Gastrocnemius medialis (tissue), 4 donors: ENCODE results near the gene ZXDA. TPM values are rescaled to one million over a fixed set of nuclear protein-coding genes. Genes with fewer than 3 reads are reported as not detected.

Experiments
- ATAC-seq, 2 donors: fragments of 150-250 bp; one replicate each; pipeline ENCODE4 v1.9.1; 2016
- DNase-seq, 2 donors: peaks; one replicate each; pipeline ENCODE4 v3.0.0-alpha.2; 2019
- H3K27ac ChIP-seq, 4 donors: fragments of 200-600 bp; sonication (generic); 1 replicate in 1 of 4; 2 replicates in 3 of 4; pipeline ENCODE4 v1.5.1; 2016 to 2018; ENCODE audit warnings: mild to moderate bottlenecking in 2 of 4, moderate library complexity in 1 of 4
- H3K27me3 ChIP-seq, 3 donors: fragments of 200-600 bp; sonication (generic) in 2 of 3; 1 replicate in 1 of 3; 2 replicates in 2 of 3; pipeline versions ENCODE4 v1.5.1 to v1.6.0; 2016 to 2019; ENCODE audit warnings: mild to moderate bottlenecking in 1 of 3, moderate library complexity in 1 of 3
- H3K36me3 ChIP-seq, 2 donors: fragments of 200-600 bp; sonication (generic) in 1 of 2; one replicate each; pipeline ENCODE4 v1.5.1; 2017 to 2018
- H3K4me1 ChIP-seq, 2 donors: fragments of 200-600 bp; sonication (generic) in 1 of 2; one replicate each; pipeline ENCODE4 v1.5.1; 2016 to 2017; ENCODE audit warnings: mild to moderate bottlenecking in 2 of 2
- H3K4me3 ChIP-seq, 4 donors: fragments of 200-600 bp; sonication (generic) in 3 of 4; 1 replicate in 1 of 4; 2 replicates in 3 of 4; pipeline ENCODE4 v1.5.1; 2016 to 2019; ENCODE audit warnings: mild to moderate bottlenecking in 2 of 4
- H3K9me3 ChIP-seq, 3 donors: fragments of 200-600 bp; sonication (generic) in 2 of 3; 1 replicate in 1 of 3; 2 replicates in 2 of 3; pipeline ENCODE4 v1.5.1; 2016 to 2019
- CTCF ChIP-seq, 5 experiments: fragments of 450-650 bp in 3 of 5; fragments of 200-600 bp in 2 of 5; sonication (generic) in 2 of 5; IDR thresholded peaks in 4 of 5; conservative IDR thresholded peaks in 1 of 5; 1 replicate in 4 of 5; 2 replicates in 1 of 5; pipeline ENCODE4 v1.5.1; 2016 to 2019; ENCODE audit warnings: antibody characterized with exemption in 5 of 5, mild to moderate bottlenecking in 3 of 5, moderate library complexity in 3 of 5
- POLR2A ChIP-seq, 2 donors: fragments of 450-650 bp; IDR thresholded peaks; one replicate each; pipeline ENCODE4 v1.6.1; 2017; ENCODE audit warnings: antibody characterized with exemption in 2 of 2, mild to moderate bottlenecking in 2 of 2, moderate library complexity in 2 of 2
- in situ Hi-C, 4 donors: fragments of 200-750 bp; cut with MboI; loops; one replicate each; pipeline versions ENCODE4 v1.15.0 to v1.8.0; 2017; ENCODE audit warnings: low sequenced_read_pairs in 4 of 4
- intact Hi-C: fragments of 100-400 bp; cut with DNase I; formaldehyde crosslinking; loops from one replicate; pipeline ENCODE4 v1.15.1; 2023; ENCODE audit warnings: low total_unique reads
- total RNA-seq, 4 donors: library from RNA; depleted of rRNA; stranded (reverse); fragments of >200 nt; gene quantifications; one replicate each; pipeline versions ENCODE4 v1.1.0 to v1.2.3, GENCODE V29; 2016

The ZXDA gene
- total RNA-seq, 4 donors from 2014 or later: 1.8 to 4.8 (median 2.2) TPM

DNA sequence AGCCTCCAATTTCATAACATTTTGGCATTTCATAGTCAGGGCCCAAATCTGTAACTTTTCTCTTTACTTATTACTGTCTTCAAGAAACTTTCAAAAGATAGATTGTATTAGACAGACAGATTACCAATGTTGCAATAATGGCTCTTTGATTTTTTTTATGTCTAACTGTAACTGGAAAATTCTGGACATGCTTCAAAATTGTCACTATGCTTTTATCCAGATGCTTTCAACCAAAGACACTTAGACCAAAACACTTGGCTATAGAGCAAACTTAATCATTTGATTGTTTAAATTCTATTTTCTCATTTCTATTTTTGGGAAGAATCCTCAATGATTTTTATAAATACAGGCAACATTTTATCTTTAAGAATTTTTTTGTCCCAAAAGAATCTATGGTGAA is 10.4 kb downstream of the ZXDA start:
- H3K4me1 ChIP-seq: peaks cover 21 to 45% of the 10 kb centered on the region in 2 donors
- DNase-seq: no peak
- no peak overlapping the region for H3K4me3 ChIP-seq
- no peak for ATAC-seq
- no peaks in the 10 kb centered on the region for H3K9me3 ChIP-seq
- H3K27me3 ChIP-seq: no peaks in the 10 kb centered on the region
- H3K36me3 ChIP-seq: no peaks in the 10 kb centered on the region
- intact Hi-C loops: no loop called here
- peak overlapping the region; percentile 59 to 84 (median 71) for H3K27ac ChIP-seq
- TF ChIP-seq POLR2A (IDR thresholded peaks at IDR 0.05): no peak
- TF ChIP-seq CTCF (IDR thresholded peaks at IDR 0.05 in 4 of 5, conservative IDR thresholded peaks at IDR 0.05 in 1 of 5): no peak
- in situ Hi-C loops: loop anchor here in 2 of 4 donors (25.0 kb wide), 2 partner anchors 313 to 1088 kb away; partner anchors contain the start of gene ZXDB (in 1 of the 2)

DNA sequence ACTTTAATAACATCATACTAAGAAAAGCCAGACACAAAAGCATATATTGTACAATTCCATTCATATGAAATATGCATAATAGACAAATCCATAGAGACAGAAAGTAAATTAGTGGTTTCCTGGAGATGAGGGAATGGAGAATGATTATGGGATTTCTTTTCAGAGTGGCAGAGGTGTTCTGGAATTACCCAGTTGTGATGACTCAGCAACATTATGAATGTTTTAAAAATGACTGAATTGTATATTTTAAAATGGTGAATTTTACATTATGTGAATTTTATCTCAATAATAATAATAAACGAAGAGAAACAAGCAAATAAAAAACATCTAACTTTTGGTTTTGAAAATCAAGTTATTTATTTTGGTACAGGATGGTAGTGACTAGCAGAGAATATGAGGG is 11.2 kb downstream of the ZXDA start:
- Histone ChIP-seq H3K4me1 (peaks cover 21 to 42% of the 10 kb centered on the region in 2 donors), H3K27ac (peak overlapping the region in 1 of 4 donors; percentile 84), H3K36me3 (no peaks in the 10 kb centered on the region), H3K9me3 (no peaks in the 10 kb centered on the region), H3K27me3 (no peaks in the 10 kb centered on the region), H3K4me3 (no peak overlapping the region)
- in situ Hi-C loops: no loop called here
- TF ChIP-seq POLR2A (IDR thresholded peaks at IDR 0.05) (no peak), CTCF (IDR thresholded peaks at IDR 0.05 in 4 of 5, conservative IDR thresholded peaks at IDR 0.05 in 1 of 5) (no peak)
- intact Hi-C loops: no loop called here
- DNase-seq (no peak), ATAC-seq (no peak)

DNA sequence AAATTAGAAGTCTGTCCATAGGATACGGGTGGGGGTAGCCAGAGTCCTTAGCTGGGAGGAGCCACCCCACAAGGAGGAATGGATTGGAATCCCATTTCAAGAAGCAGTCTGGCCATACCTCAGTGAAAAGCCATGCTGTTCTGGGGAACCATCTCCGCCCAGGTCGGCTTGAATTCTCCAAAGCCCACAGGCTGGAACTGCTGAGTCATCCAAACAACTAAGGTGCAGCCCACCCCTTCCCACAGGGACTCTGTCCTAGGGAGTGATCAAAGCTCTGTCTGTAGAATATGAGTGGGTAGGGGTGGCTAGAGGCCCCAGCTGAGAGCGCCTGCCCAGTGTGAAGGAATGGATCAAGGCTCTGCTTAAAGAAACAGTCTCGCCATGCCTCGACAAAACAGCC is 38.8 kb downstream of the ZXDA start:
- no peaks in the 10 kb centered on the region for H3K27me3 ChIP-seq
- in situ Hi-C loops: no loop called here
- no peaks in the 10 kb centered on the region for H3K36me3 ChIP-seq
- TF ChIP-seq POLR2A (IDR thresholded peaks at IDR 0.05): no peak
- no peak overlapping the region for H3K4me3 ChIP-seq
- ATAC-seq: no peak
- intact Hi-C loops: no loop called here
- H3K27ac ChIP-seq: no peak overlapping the region
- DNase-seq: no peak
- H3K9me3 ChIP-seq: no peaks in the 10 kb centered on the region
- peaks cover 0 to 3% of the 10 kb centered on the region in 2 donors for H3K4me1 ChIP-seq

Other genes starting within 250 kb of the ZXDA start
- under 1 TPM in 1 of 4 donors, not detected in 3; 0.36 TPM for gene NLRP2B, start 230.2 kb downstream of the ZXDA start, total RNA-seq